Transverse colon (tissue), 4 donors: ENCODE measurements around the gene PDE4D.

ENCODE experiments used
- EP300 ChIP-seq: sonication (generic); formaldehyde crosslinking; IDR thresholded peaks from one replicate; pipeline ENCODE4 v1.6.1; 2017; ENCODE audit warnings: antibody characterized with exemption, low read depth
- POLR2A ChIP-seq: fragments of 450-650 bp; IDR thresholded peaks from one replicate; pipeline ENCODE4 v1.6.1; 2016; ENCODE audit warnings: antibody characterized with exemption, mild to moderate bottlenecking, moderate library complexity
- POLR2AphosphoS5 ChIP-seq, 3 donors: sonication (generic); formaldehyde crosslinking; IDR thresholded peaks; one replicate each; pipeline ENCODE4 v1.6.1; 2016; ENCODE audit warnings: antibody characterized with exemption in 3 of 3
- TF ChIP-seq, protein P1 (sequence below), 5 experiments: fragments of 200-600 bp in 3 of 5; fragments of 450-650 bp in 2 of 5; sonication (generic) in 3 of 5; IDR thresholded peaks; 1 replicate in 2 of 5; 2 replicates in 3 of 5; pipeline ENCODE4 v1.5.1; 2016 to 2017; ENCODE audit warnings: antibody characterized with exemption in 5 of 5, inconsistent platforms in 3 of 5, mild to moderate bottlenecking in 2 of 5, moderate library complexity in 1 of 5

GRCh38 chr5:58961631-58962280 lies 931.8 kb downstream of the PDE4D start:
- TF ChIP-seq, protein P1, sequence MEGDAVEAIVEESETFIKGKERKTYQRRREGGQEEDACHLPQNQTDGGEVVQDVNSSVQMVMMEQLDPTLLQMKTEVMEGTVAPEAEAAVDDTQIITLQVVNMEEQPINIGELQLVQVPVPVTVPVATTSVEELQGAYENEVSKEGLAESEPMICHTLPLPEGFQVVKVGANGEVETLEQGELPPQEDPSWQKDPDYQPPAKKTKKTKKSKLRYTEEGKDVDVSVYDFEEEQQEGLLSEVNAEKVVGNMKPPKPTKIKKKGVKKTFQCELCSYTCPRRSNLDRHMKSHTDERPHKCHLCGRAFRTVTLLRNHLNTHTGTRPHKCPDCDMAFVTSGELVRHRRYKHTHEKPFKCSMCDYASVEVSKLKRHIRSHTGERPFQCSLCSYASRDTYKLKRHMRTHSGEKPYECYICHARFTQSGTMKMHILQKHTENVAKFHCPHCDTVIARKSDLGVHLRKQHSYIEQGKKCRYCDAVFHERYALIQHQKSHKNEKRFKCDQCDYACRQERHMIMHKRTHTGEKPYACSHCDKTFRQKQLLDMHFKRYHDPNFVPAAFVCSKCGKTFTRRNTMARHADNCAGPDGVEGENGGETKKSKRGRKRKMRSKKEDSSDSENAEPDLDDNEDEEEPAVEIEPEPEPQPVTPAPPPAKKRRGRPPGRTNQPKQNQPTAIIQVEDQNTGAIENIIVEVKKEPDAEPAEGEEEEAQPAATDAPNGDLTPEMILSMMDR (IDR thresholded peaks at IDR 0.05) = no peak
- TF ChIP-seq POLR2A (no peak), EP300 (no peak), POLR2AphosphoS5 (IDR thresholded peaks at IDR 0.05) (no peak)
